ENCODE data around the gene OBSCN.

Gene OBSCN

GRCh38 chr1:228289239-228289849 lies 81.5 kb downstream of the OBSCN start:
- DNase-seq (ENCODE audit: low spot score), result no peak

GRCh38 chr1:228289996-228290881 lies 82.4 kb downstream of the OBSCN start:
- no peak for DNase-seq (ENCODE audit: low spot score)

GRCh38 chr1:228291906-228292608 lies 84.2 kb downstream of the OBSCN start:
- DNase-seq (ENCODE audit: low spot score), result no peak

GRCh38 chr1:228292609-228292911 lies 84.7 kb downstream of the OBSCN start:
- DNase-seq (ENCODE audit: low spot score), result no peak

- DNase-seq (ENCODE audit: low spot score), result no peak
These were observed 85.5 kb downstream of the OBSCN start for GRCh38 chr1:228293393-228293792.

- DNase-seq (ENCODE audit: low spot score), result no peak
These were observed 86.1 kb downstream of the OBSCN start for GRCh38 chr1:228293816-228294500.

GRCh38 chr1:228294717-228295116 lies 86.9 kb downstream of the OBSCN start:
- no peak for DNase-seq (ENCODE audit: low spot score)

- DNase-seq (ENCODE audit: low spot score), result no peak
These were observed 87.4 kb downstream of the OBSCN start for GRCh38 chr1:228295201-228295600.

- no peak for DNase-seq (ENCODE audit: low spot score)
These were observed 88.1 kb downstream of the OBSCN start for GRCh38 chr1:228295981-228296380.

GRCh38 chr1:228297242-228297641 lies 89.4 kb downstream of the OBSCN start:
- DNase-seq (ENCODE audit: low spot score), result no peak

GRCh38 chr1:228297822-228298221 lies 90.0 kb downstream of the OBSCN start:
- no peak for DNase-seq (ENCODE audit: low spot score)

GRCh38 chr1:228298471-228298870 lies 90.6 kb downstream of the OBSCN start:
- DNase-seq (ENCODE audit: low spot score), result no peak

- no peak for DNase-seq (ENCODE audit: low spot score)
These were observed 91.4 kb downstream of the OBSCN start for GRCh38 chr1:228299211-228299610.

- DNase-seq (ENCODE audit: low spot score), result no peak
These were observed 92.1 kb downstream of the OBSCN start for GRCh38 chr1:228299901-228300300.

GRCh38 chr1:228302086-228302485 lies 94.2 kb downstream of the OBSCN start:
- no peak for DNase-seq (ENCODE audit: low spot score)

GRCh38 chr1:228303596-228303995 lies 95.8 kb downstream of the OBSCN start:
- no peak for DNase-seq (ENCODE audit: low spot score)

GRCh38 chr1:228304225-228304624 lies 96.4 kb downstream of the OBSCN start:
- no peak for DNase-seq (ENCODE audit: low spot score)

- no peak for DNase-seq (ENCODE audit: low spot score)
These were observed 97.0 kb downstream of the OBSCN start for GRCh38 chr1:228304766-228305395.

- no peak for DNase-seq (ENCODE audit: low spot score)
These were observed 97.9 kb downstream of the OBSCN start for GRCh38 chr1:228305721-228306152.

- DNase-seq (ENCODE audit: low spot score), result no peak
These were observed 98.7 kb downstream of the OBSCN start for GRCh38 chr1:228306275-228307217.

Data from kidney tubule cell (primary cell).